GM12892 (cell line): ENCODE measurements around the gene PSMB10.

ENCODE experiments used
- DNase-seq: peaks from one replicate; pipeline ENCODE4 v3.0.0; 2011; ENCODE audit not compliant: insufficient read length
- FAIRE-seq: peaks from 2 replicates; lab custom pipeline; 2011; peaks lifted over from hg19 to GRCh38; lab: Jason Lieb, UNC
- POLR2A ChIP-seq: IDR thresholded peaks from 2 replicates; pipeline ENCODE4 v1.6.1; 2011; ENCODE audit warnings: low read depth, low read length, control low read depth
- POLR2AphosphoS5 ChIP-seq: IDR thresholded peaks from 2 replicates; pipeline ENCODE4 v1.6.1; 2011; ENCODE audit warnings: low read depth, low read length, control low read depth
- TAF1 ChIP-seq: IDR thresholded peaks from 2 replicates; pipeline ENCODE4 v1.6.1; 2011; ENCODE audit warnings: low read depth, mild to moderate bottlenecking, control low read depth, low read length, borderline replicate concordance

The PSMB10 gene

DNA sequence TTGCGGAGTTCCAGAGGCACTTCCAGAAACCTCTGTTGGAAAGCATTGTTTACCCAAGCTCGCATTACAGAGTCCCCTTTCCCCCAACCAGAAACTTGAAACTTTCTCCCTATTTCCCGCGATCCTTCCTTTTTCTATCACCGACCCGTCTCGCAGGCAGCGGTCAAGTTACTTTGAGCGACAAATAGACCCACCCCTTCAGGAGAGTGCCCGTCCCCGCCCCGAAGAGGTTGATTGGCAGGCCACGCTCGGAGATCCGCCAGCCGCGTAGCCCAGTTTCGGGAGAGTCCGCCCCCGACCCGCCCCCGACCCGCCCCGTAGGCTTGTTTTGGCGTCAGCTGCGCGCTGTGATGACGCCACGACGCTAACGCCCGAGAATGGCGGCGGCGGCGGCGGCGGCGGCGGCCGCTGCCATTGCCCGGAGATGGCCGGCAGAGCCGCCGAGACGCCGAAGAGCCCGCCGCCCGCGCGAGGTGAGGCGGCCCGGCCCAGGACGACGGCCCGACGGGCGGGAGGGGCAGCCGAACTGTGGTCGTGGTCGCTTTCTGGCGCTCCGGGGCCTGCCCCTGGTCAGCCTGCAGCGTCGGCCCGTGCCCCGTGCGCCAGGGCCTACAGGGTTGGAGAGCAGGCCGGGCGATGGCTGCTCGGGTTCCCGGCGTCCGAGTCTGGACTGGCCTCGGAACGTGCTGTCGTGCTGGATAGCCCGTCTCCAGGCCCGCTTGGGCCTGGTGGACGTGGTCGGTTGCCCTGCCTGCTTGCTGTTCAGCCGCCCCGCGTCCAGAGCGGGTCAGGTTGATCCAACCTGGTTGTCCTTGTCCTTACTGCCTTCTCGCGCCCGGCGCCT, 43.5 kb downstream of the PSMB10 start, which contains the start of gene PSKH1:
TSS of gene PSKH1 (plus strand) at position 356 of the 844 bp plus-strand sequence. CDS start 15,496 bp downstream, outside the sequence.
- FAIRE-seq (peak; percentile 78), DNase-seq (peak; percentile 99)
- peak; percentile 76; the same call in 1 of the 2 replicates for TF ChIP-seq POLR2A
- TF ChIP-seq POLR2AphosphoS5: 0 out of 2 replicates have a peak, but pooled peaks have one; percentile 27
- TF ChIP-seq TAF1: no peak; the same call in 1 of the 2 replicates

- DNase-seq (no peak), FAIRE-seq (no peak)
- TF ChIP-seq POLR2A: no peak
- no peak for TF ChIP-seq POLR2AphosphoS5
- TF ChIP-seq TAF1: no peak
Measured at GRCh38 chr16:67892375-67892774, 44.3 kb downstream of the PSMB10 start.

DNA sequence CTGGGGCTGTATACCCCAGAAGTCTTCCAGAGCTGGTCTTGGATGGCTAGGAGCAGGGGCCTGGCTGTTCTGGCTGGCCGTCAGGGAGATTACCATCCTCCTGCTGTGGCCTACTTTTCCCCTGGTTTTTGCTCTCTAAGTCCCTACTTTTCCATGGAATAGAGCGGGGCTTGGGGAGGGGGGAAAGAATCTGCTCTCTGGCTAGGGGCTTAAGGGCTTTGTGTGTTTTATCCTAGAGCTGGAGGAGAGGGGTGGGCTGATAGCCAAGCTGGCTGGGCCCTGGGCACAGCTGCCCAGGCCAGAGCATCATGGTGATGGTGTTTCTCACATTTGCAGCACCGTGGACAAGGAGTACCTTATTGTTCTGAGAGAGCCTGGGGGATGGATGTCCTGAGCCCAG, 48.3 kb downstream of the PSMB10 start:
- DNase-seq (no peak), FAIRE-seq (no peak)

DNA sequence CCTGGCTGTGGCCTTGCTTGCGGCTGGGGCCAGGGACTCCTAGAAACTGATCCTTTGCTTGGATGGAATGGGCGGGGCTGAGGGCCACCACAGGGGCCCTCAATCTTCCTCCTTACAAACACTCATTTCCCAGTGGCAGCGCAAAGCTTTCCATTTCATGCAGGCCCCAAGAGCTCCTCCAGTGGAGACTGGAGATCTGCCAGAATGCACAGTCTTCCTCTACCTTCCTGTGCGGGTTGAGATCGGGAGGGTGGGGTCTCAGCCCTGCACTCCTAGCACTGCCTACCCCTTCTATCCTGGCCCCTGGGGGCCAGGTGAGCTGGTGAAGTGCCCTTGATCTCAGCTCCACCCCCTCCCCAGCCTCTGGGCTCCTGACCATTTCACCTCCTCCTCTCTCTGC, 50.3 kb downstream of the PSMB10 start:
- FAIRE-seq (no peak), DNase-seq (no peak)
- no peak for TF ChIP-seq POLR2AphosphoS5
- TF ChIP-seq TAF1: no peak
- no peak for TF ChIP-seq POLR2A

More for the DNA sequence above, 48.3 kb downstream of the PSMB10 start:
- TF ChIP-seq POLR2A: no peak
- no peak for TF ChIP-seq POLR2AphosphoS5
- no peak for TF ChIP-seq TAF1

DNA sequence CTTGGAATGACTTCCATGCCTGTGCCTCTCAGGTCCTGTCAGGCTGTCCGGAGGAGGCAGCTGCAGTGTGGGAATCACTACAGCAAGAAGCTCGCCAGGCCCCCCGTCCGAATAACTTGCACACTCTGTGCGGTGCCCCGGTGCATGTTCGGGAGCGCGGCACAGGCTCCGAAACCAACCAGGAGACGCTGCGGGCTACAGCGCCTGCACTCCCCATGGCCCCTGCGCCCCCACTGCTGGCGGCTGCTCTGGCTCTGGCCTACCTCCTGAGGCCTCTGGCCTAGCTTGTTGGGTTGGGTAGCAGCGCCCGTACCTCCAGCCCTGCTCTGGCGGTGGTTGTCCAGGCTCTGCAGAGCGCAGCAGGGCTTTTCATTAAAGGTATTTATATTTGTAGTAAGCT, 50.7 kb downstream of the PSMB10 start:
- no peak for TF ChIP-seq TAF1
- no peak for TF ChIP-seq POLR2AphosphoS5
- no peak for TF ChIP-seq POLR2A
- FAIRE-seq (no peak), DNase-seq (no peak)

DNA sequence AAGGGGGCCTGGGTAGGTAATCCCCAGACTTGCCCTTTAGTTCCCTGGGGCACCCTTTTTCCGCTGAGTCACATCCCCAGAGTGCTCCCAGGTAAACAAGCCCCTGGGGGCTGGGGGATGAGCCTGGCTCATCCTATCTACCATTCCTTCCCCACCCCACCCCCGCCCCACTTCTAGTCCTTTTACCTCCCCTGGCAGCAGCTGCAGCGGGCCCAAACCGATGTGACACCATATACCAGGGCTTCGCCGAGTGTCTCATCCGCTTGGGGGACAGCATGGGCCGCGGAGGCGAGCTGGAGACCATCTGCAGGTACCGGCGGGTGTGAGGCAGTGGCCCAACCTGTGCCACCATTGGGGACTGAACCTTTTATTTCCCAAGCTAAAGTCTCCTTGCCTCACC, 51.1 kb downstream of the PSMB10 start:
- TF ChIP-seq POLR2AphosphoS5 (0 out of 2 replicates have a peak, but pooled peaks have one; percentile 16), TAF1 (no peak)
- FAIRE-seq (no peak), DNase-seq (no peak)

- FAIRE-seq (no peak), DNase-seq (no peak)
- TF ChIP-seq POLR2A (no peak), TAF1 (no peak), POLR2AphosphoS5 (no peak)
Measured at GRCh38 chr16:67884684-67885083, 52.0 kb downstream of the PSMB10 start, which contains the start of gene NRN1L. Gene NRN1L, plus strand, starts transcription at chr16:67884885. Its CDS starts 19 bp downstream, at chr16:67884904.
